A549 (cell line): Measurements from ENCODE around the gene F11. TPM values are rescaled to one million over a fixed set of nuclear protein-coding genes. Genes with fewer than 3 reads are reported as not detected.

Experiments
- ATAC-seq, 2 experiments: fragments of 200-7000 bp in 1 of 2; fragments of >200 bp in 1 of 2; cut with Nextera tagmentation in 1 of 2; cut with Tn5 transposase in 1 of 2; 3 replicates each; pipeline versions ENCODE4 v1.8.0 to v1.9.1; 2018 to 2020; ENCODE audit warnings: mild to moderate bottlenecking in 1 of 2, moderate library complexity in 1 of 2
- CTCF ChIA-PET: fragments of 300-600 bp; sonication (Branson Sonifier 250); formaldehyde crosslinking; extraction: SDS; loops from one replicate; lab custom pipeline; 2021; ENCODE audit warnings: antibody characterized with exemption, inconsistent platforms; lab: Yijun Ruan, JAX
- POLR2A ChIA-PET: fragments of 350-600 bp; formaldehyde crosslinking; extraction: SDS; loops from one replicate; lab custom pipeline; 2021; ENCODE audit warnings: antibody characterized with exemption, inconsistent platforms; lab: Yijun Ruan, JAX
- DNase-seq, 2 experiments: peaks; one replicate each; pipeline versions ENCODE4 v3.0.0 to v3.0.0-alpha.2; 2011 to 2016; ENCODE audit warnings: low read depth in 1 of 2, low spot score in 1 of 2
- FAIRE-seq: peaks from 2 replicates; lab custom pipeline; 2011; peaks lifted over from hg19 to GRCh38; lab: Jason Lieb, UNC
- H3K27ac ChIP-seq, 2 experiments: fragments of >200 bp; sonication (Bioruptor Twin); formaldehyde crosslinking; 3 replicates each; pipeline ENCODE4 v1.5.1; 2016 to 2017
- H3K4me1 ChIP-seq: fragments of >200 bp; sonication (Bioruptor Twin); formaldehyde crosslinking; 3 replicates; pipeline ENCODE4 v1.6.1; 2016
- H3K4me2 ChIP-seq: fragments of >200 bp; sonication (Bioruptor Twin); formaldehyde crosslinking; 3 replicates; pipeline ENCODE4 v1.6.1; 2016
- H3K4me3 ChIP-seq: fragments of >200 bp; sonication (Bioruptor Twin); formaldehyde crosslinking; 3 replicates; pipeline ENCODE4 v1.5.1; 2016
- H3K9me3 ChIP-seq: fragments of >200 bp; sonication (Bioruptor Twin); formaldehyde crosslinking; 3 replicates; pipeline ENCODE4 v1.6.1; 2016
- BHLHE40 ChIP-seq: IDR thresholded peaks from 2 replicates; pipeline ENCODE4 v1.6.1; 2012; ENCODE audit warnings: low read depth, low read length, inconsistent platforms
- CBX2 ChIP-seq: fragments of 200-600 bp; sonication (generic); IDR thresholded peaks from 2 replicates; pipeline ENCODE4 v1.6.1; 2016; ENCODE audit warnings: low read depth, mild to moderate bottlenecking, borderline replicate concordance
- CBX8 ChIP-seq: fragments of 200-600 bp; sonication (generic); IDR thresholded peaks from 2 replicates; pipeline ENCODE4 v1.6.1; 2016
- CHD2 ChIP-seq: fragments of 150-350 bp; IDR thresholded peaks from 2 replicates; pipeline ENCODE4 v1.6.1; 2014; ENCODE audit warnings: low read length; ENCODE audit not compliant: partially characterized antibody
- CHD4 ChIP-seq: fragments of 200-600 bp; sonication (generic); IDR thresholded peaks from 2 replicates; pipeline ENCODE4 v1.6.1; 2016; ENCODE audit warnings: antibody characterized with exemption, mild to moderate bottlenecking, borderline replicate concordance
- EHF ChIP-seq: fragments of 250-450 bp; sonication (Bioruptor Pico); IDR thresholded peaks from 2 replicates; pipeline ENCODE4 v1.5.0; 2020; ENCODE audit warnings: mild to moderate bottlenecking
- ESRRA ChIP-seq: fragments of 150-350 bp; IDR thresholded peaks from 2 replicates; pipeline ENCODE4 v1.6.1; 2014; ENCODE audit warnings: mild to moderate bottlenecking, low read length, borderline replicate concordance
- FOSB ChIP-seq: fragments of 250-450 bp; sonication (Bioruptor Pico); IDR thresholded peaks from 2 replicates; pipeline ENCODE4 v1.5.0; 2020; ENCODE audit warnings: mild to moderate bottlenecking, moderate library complexity
- HOXB5 ChIP-seq: fragments of 250-450 bp; sonication (Bioruptor Pico); IDR thresholded peaks from 2 replicates; pipeline ENCODE4 v1.5.0; 2020; ENCODE audit warnings: mild to moderate bottlenecking, moderate library complexity
- JUN ChIP-seq, 2 experiments: fragments of >200 bp; sonication (Bioruptor Twin); formaldehyde crosslinking; IDR thresholded peaks; 2 replicates in 1 of 2; 3 replicates in 1 of 2; pipeline ENCODE4 v1.6.1; 2016 to 2017
- JUNB ChIP-seq: fragments of >200 bp; sonication (Bioruptor Twin); formaldehyde crosslinking; IDR thresholded peaks from 2 replicates; pipeline ENCODE4 v1.6.1; 2016
- KDM5A ChIP-seq: fragments of 200-600 bp; sonication (generic); IDR thresholded peaks from 2 replicates; pipeline ENCODE4 v1.6.1; 2016; ENCODE audit warnings: antibody characterized with exemption, mild to moderate bottlenecking
- MYC ChIP-seq: IDR thresholded peaks from 2 replicates; pipeline ENCODE4 v1.6.1; 2012; ENCODE audit warnings: mild to moderate bottlenecking, inconsistent platforms, low read length, improper control_type of control experiment, borderline replicate concordance
- NPAS2 ChIP-seq: fragments of 250-450 bp; sonication (Bioruptor Pico); IDR thresholded peaks from 2 replicates; pipeline ENCODE4 v1.8.0; 2022; ENCODE audit warnings: mild to moderate bottlenecking, moderate library complexity, borderline replicate concordance
- RAD21 ChIP-seq, 2 experiments: fragments of >200 bp in 1 of 2; sonication (Bioruptor Twin) in 1 of 2; formaldehyde crosslinking in 1 of 2; IDR thresholded peaks in 1 of 2; conservative IDR thresholded peaks in 1 of 2; 2 replicates in 1 of 2; 3 replicates in 1 of 2; pipeline ENCODE4 v1.6.1; 2012 to 2018; ENCODE audit warnings: inconsistent platforms in 1 of 2
- RARB ChIP-seq: fragments of 250-450 bp; sonication (Bioruptor Pico); IDR thresholded peaks from 2 replicates; pipeline ENCODE4 v1.8.0; 2021; ENCODE audit warnings: mild to moderate bottlenecking, moderate library complexity
- ZFP36 ChIP-seq: fragments of 450-650 bp; IDR thresholded peaks from 2 replicates; pipeline ENCODE4 v1.6.1; 2014; ENCODE audit warnings: borderline replicate concordance; ENCODE audit not compliant: partially characterized antibody
- ZNF302 ChIP-seq: fragments of 250-450 bp; sonication (Bioruptor Pico); IDR thresholded peaks from 2 replicates; pipeline ENCODE4 v1.9.0; 2021; ENCODE audit warnings: inconsistent platforms, mild to moderate bottlenecking, moderate library complexity
- WGBS: methylation state at CpG from one replicate; pipeline ENCODE4 v1.1.6; 2017; ENCODE audit errors: missing lambda C conversion rate; 5-methylcytosine and 5-hydroxymethylcytosine counted together
- polyA plus RNA-seq, 4 experiments: library from polyadenylated mRNA; depleted of rRNA in 3 of 4; stranded (reverse); fragments of >200 nt; fragmentation: RNase III in 1 of 4; extraction: RNeasy Plus Mini Kit Qiagen cat#74134 plus additional on column Dnase treatment in 1 of 4; gene quantifications; 2 replicates in 3 of 4; 3 replicates in 1 of 4; pipeline ENCODE4 v1.2.3, GENCODE V29; 2011 to 2017
- TF ChIP-seq, protein P1 (sequence below): fragments of 150-350 bp; IDR thresholded peaks from 2 replicates; pipeline ENCODE4 v1.6.1; 2014; ENCODE audit warnings: low read depth, mild to moderate bottlenecking, low read length
- TF ChIP-seq, protein P2 (sequence below): fragments of 250-450 bp; sonication (Bioruptor Pico); IDR thresholded peaks from 2 replicates; pipeline ENCODE4 v1.5.0; 2020; ENCODE audit warnings: low read depth, mild to moderate bottlenecking, moderate library complexity
- TF ChIP-seq, protein P3 (sequence below): fragments of 200-600 bp; sonication (generic); IDR thresholded peaks from 2 replicates; pipeline ENCODE4 v1.6.1; 2016; ENCODE audit warnings: antibody characterized with exemption, mild to moderate bottlenecking, moderate library complexity

The F11 gene
- polyA plus RNA-seq, 2 of the 4 experiments (the other 2 are of a cell fraction): not detected

DNA sequence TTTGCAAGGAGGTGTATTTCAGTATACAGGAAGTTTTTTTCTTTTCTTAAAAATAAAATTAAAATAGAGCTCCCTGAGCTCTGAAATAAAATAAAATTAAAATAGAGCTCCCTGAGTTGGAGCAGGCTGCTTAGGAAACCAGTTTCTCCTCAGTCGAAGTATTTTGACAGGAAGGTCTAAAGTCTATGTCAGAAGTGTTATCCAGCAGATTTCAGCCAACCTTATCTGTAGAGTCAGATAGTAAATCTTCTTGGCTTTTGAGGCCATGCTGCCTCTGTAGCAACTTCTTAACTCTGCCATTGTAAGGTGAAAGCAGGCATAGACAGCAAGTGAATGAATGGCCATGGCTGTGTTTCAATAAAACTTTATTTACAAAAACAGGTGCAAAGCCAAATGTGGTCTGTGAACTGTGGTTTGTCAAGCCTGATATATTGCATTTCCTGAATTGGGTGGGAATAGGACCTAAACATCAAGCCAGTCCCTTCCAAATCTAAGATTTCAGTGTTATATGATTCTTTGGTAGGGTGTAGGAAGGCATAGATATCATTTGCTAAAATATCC lies 48.2 kb upstream of the F11 start:
- FAIRE-seq (no peak), DNase-seq (no peak), ATAC-seq (no peak)
- POLR2A ChIA-PET: no interaction called here
- Histone ChIP-seq H3K27ac (no peak overlapping the region), H3K4me2 (no peak overlapping the region), H3K4me3 (no peak overlapping the region), H3K4me1 (no peaks in the 10 kb centered on the region), H3K9me3 (no peaks in the 10 kb centered on the region)
- 22% methylated on average over 1 of the region's 1 CpG for WGBS
- TF ChIP-seq JUN (IDR thresholded peaks at IDR 0.05) (no peak), BHLHE40 (no peak), EHF (no peak), CBX2 (no peak), RAD21 (conservative IDR thresholded peaks at IDR 0.05 in 1 of 2, IDR thresholded peaks at IDR 0.05 in 1 of 2) (no peak), CBX8 (no peak), ZNF302 (CRISPR knock-in tag) (no peak), NPAS2 (CRISPR knock-in tag) (no peak), MYC (no peak), ESRRA (no peak), ZFP36 (no peak), KDM5A (no peak)
- TF ChIP-seq, protein P1, sequence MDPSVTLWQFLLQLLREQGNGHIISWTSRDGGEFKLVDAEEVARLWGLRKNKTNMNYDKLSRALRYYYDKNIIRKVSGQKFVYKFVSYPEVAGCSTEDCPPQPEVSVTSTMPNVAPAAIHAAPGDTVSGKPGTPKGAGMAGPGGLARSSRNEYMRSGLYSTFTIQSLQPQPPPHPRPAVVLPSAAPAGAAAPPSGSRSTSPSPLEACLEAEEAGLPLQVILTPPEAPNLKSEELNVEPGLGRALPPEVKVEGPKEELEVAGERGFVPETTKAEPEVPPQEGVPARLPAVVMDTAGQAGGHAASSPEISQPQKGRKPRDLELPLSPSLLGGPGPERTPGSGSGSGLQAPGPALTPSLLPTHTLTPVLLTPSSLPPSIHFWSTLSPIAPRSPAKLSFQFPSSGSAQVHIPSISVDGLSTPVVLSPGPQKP: no peak
- CTCF ChIA-PET: no interaction called here

DNA sequence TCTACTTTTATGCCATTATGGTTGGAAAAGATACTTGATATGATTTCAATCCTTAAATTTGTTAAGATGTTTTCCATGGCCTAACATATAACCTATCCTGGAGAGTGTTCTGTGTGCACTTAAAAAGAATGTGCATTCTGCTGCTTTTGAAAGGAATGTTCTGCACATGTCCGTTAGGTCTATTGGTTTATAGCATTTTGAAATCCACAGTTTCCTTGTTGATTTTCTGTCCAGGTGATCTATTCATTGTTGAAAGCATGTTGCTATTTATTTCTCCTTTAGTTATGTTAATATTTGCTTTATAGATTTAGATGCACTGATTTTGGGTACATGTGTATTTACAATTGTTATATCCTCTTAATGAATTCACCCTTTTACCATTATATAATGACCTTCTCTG lies 44.4 kb upstream of the F11 start:
- no peak for DNase-seq
- 36% methylated on average over 1 of the region's 1 CpG for WGBS
- ChIA-PET POLR2A (no interaction called here), CTCF (no interaction called here)
- Histone ChIP-seq H3K4me3 (no peak overlapping the region), H3K4me1 (no peaks in the 10 kb centered on the region), H3K9me3 (no peaks in the 10 kb centered on the region; the same call in 2 of the 3 replicates), H3K27ac (no peak overlapping the region), H3K4me2 (no peak overlapping the region)
- TF ChIP-seq CHD4: no peak
- no peak for TF ChIP-seq JUNB
- no peak for TF ChIP-seq RARB (CRISPR knock-in tag)
- no peak for FAIRE-seq
- ATAC-seq: no peak

DNA sequence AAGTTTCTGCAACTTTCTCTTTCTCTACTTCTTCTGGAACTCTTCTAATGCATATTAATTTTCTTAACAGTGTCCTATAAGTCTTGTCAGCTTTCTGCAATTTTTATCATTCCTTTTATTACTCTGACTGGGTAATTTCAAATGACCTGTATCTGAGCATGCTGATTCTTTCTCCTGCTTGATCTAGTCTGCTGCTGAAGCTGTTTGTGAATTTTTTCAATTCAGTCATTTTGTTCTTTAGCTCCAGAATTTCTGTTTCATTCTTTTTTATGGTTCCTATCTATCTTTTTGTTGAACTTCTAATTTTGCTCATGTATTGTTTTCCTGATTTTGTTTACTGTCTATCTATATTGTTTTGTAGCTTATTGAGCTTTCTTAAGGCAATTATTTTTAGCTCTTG lies 40.1 kb upstream of the F11 start:
- CTCF ChIA-PET: no interaction called here
- Histone ChIP-seq H3K27ac (no peak overlapping the region), H3K4me1 (no peaks in the 10 kb centered on the region), H3K4me3 (no peak overlapping the region), H3K4me2 (no peak overlapping the region)
- DNase-seq (no peak), FAIRE-seq (no peak), ATAC-seq (no peak)
- POLR2A ChIA-PET: no interaction called here
- TF ChIP-seq ZNF302 (CRISPR knock-in tag): no peak
- TF ChIP-seq HOXB5 (CRISPR knock-in tag): no peak
- TF ChIP-seq, all 56 proteins: peak for 0
- H3K9me3 ChIP-seq: no peaks in the 10 kb centered on the region; the same call in 2 of the 3 replicates

DNA sequence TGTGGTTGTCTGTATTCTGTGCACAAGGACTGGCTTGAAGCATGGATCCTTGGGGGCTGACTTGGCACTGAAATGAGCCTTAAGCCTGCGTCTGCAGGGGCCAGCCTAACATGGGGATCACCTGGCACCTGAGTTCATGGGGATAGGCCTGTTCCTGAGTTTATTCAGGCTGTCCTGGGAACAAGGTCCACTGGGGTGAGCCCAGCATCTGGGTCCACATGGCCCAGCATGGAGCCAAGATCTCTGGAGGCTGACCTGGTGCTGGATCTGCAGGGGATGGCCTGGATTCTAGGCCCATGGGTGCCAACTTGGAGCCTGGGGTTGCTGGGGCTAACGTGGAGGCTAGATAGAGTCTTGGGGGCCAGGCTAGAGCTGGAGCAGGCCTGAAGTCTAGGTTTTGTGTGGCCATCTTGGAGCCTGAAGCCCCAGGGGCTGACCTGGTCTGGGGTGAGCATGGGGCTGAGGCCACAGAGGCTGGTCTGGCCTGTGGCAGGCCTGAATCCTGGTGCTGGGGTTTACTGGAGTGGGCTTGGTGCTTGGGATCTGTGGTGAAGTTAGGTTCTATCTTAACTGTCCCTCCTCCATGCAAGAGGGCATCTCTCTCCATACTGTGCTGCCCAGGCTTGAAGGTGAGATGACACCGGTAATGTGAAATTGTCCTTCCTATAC lies 39.3 kb upstream of the F11 start:
- FAIRE-seq: no peak
- ChIA-PET CTCF (no interaction called here), POLR2A (no interaction called here)
- H3K9me3 ChIP-seq: no peaks in the 10 kb centered on the region; the same call in 2 of the 3 replicates
- no peak overlapping the region for H3K27ac ChIP-seq
- 75% methylated on average over 2 of the region's 3 CpGs for WGBS
- ATAC-seq: no peak
- H3K4me2 ChIP-seq: no peak overlapping the region
- TF ChIP-seq MYC (no peak), FOSB (CRISPR knock-in tag) (no peak), RARB (CRISPR knock-in tag) (no peak), CHD2 (no peak)
- TF ChIP-seq, protein P2, sequence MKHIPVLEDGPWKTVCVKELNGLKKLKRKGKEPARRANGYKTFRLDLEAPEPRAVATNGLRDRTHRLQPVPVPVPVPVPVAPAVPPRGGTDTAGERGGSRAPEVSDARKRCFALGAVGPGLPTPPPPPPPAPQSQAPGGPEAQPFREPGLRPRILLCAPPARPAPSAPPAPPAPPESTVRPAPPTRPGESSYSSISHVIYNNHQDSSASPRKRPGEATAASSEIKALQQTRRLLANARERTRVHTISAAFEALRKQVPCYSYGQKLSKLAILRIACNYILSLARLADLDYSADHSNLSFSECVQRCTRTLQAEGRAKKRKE (CRISPR knock-in tag): no peak
- TF ChIP-seq, protein P1: no peak
- TF ChIP-seq, protein P3, sequence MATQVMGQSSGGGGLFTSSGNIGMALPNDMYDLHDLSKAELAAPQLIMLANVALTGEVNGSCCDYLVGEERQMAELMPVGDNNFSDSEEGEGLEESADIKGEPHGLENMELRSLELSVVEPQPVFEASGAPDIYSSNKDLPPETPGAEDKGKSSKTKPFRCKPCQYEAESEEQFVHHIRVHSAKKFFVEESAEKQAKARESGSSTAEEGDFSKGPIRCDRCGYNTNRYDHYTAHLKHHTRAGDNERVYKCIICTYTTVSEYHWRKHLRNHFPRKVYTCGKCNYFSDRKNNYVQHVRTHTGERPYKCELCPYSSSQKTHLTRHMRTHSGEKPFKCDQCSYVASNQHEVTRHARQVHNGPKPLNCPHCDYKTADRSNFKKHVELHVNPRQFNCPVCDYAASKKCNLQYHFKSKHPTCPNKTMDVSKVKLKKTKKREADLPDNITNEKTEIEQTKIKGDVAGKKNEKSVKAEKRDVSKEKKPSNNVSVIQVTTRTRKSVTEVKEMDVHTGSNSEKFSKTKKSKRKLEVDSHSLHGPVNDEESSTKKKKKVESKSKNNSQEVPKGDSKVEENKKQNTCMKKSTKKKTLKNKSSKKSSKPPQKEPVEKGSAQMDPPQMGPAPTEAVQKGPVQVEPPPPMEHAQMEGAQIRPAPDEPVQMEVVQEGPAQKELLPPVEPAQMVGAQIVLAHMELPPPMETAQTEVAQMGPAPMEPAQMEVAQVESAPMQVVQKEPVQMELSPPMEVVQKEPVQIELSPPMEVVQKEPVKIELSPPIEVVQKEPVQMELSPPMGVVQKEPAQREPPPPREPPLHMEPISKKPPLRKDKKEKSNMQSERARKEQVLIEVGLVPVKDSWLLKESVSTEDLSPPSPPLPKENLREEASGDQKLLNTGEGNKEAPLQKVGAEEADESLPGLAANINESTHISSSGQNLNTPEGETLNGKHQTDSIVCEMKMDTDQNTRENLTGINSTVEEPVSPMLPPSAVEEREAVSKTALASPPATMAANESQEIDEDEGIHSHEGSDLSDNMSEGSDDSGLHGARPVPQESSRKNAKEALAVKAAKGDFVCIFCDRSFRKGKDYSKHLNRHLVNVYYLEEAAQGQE: no peak
- no peaks in the 10 kb centered on the region for H3K4me1 ChIP-seq
- DNase-seq: no peak
- H3K4me3 ChIP-seq: no peak overlapping the region
